Liver (tissue), 3 donors: ENCODE data around the gene SMAD6.

ENCODE experiments used
- ATF3 ChIP-seq: IDR thresholded peaks from 2 replicates; pipeline ENCODE4 v1.6.1; 2016; ENCODE audit warnings: antibody characterized with exemption
- CTCF ChIP-seq: fragments of 150-350 bp; IDR thresholded peaks from 2 replicates; pipeline ENCODE4 v1.5.1; 2017; ENCODE audit warnings: improper control_type of control experiment, low read depth, low read length; ENCODE audit not compliant: missing input control
- FOXA1 ChIP-seq: IDR thresholded peaks from 2 replicates; pipeline ENCODE4 v1.6.1; 2016; ENCODE audit warnings: antibody characterized with exemption
- JUND ChIP-seq, 2 donors: IDR thresholded peaks; 2 replicates each; pipeline ENCODE4 v1.6.1; 2016; ENCODE audit warnings: antibody characterized with exemption in 2 of 2
- REST ChIP-seq: IDR thresholded peaks from 2 replicates; pipeline ENCODE4 v1.6.1; 2016; ENCODE audit warnings: antibody characterized with exemption, mild to moderate bottlenecking
- SP1 ChIP-seq: IDR thresholded peaks from 2 replicates; pipeline ENCODE4 v1.6.1; 2018; ENCODE audit warnings: antibody characterized with exemption, mild to moderate bottlenecking
- donor health status: healthy.
- donor health status: healthy.

GRCh38 chr15:66682865-66683264 lies 19.2 kb upstream of the SMAD6 start:
- no peak for TF ChIP-seq JUND (IDR thresholded peaks at IDR 0.05)
- no peak for TF ChIP-seq CTCF
- TF ChIP-seq FOXA1, result no peak
- TF ChIP-seq REST, result no peak
- no peak for TF ChIP-seq SP1
- TF ChIP-seq ATF3, result no peak
